AG04449 (cell line): Measurements from ENCODE around the gene WBP1.

Source experiments
- CTCF ChIA-PET: fragments of 350-600 bp; formaldehyde crosslinking; extraction: SDS; loops from one replicate; lab custom pipeline; 2021; ENCODE audit warnings: antibody characterized with exemption; lab: Yijun Ruan, JAX
- POLR2A ChIA-PET: fragments of 400-600, 350-600 bp; formaldehyde crosslinking; extraction: SDS; loops from one replicate; lab custom pipeline; 2020; ENCODE audit warnings: antibody characterized with exemption, inconsistent platforms; lab: Yijun Ruan, JAX
- DNase-seq: peaks from one replicate; pipeline ENCODE4 v3.0.0-alpha.2; 2010; ENCODE audit warnings: low read depth, low spot score
- H3K4me3 ChIP-seq: 2 replicates; pipeline ENCODE4 v1.5.1; 2011; ENCODE audit warnings: low read depth, mild to moderate bottlenecking, control low read depth, low read length
- TF ChIP-seq, protein P1 (sequence below): IDR thresholded peaks from one replicate; pipeline ENCODE4 v1.5.1; 2011; ENCODE audit warnings: mild to moderate bottlenecking, moderate library complexity, low read length, control low read depth, inconsistent platforms; ENCODE audit not compliant: insufficient read depth; ENCODE audit errors: missing control alignments

The WBP1 gene

GRCh38 chr2:74421221-74421870, 36.9 kb upstream of the WBP1 start, which contains the start of the genes C2orf81 and WDR54:
Gene C2orf81 (minus strand): TSS chr2:74421619. CDS start chr2:74421560, 59 bp downstream.
Gene WDR54 (plus strand): TSS chr2:74421730. CDS start chr2:74422154, 424 bp downstream.
- ChIA-PET POLR2A (interaction anchor here (0.7 kb wide), 1 partner anchor 13 kb away, joined by 3 read pairs; no protein-coding TSS in a partner anchor), CTCF (interaction anchor here (0.8 to 3.1 kb wide), 6 partner anchors 9 to 87 kb away, joined by 3 to 14 read pairs (median 3); partner anchors contain the start of gene WBP1)
- peak within 1 kb of the TSS; percentile 83 for H3K4me3 ChIP-seq
- TF ChIP-seq, protein P1, sequence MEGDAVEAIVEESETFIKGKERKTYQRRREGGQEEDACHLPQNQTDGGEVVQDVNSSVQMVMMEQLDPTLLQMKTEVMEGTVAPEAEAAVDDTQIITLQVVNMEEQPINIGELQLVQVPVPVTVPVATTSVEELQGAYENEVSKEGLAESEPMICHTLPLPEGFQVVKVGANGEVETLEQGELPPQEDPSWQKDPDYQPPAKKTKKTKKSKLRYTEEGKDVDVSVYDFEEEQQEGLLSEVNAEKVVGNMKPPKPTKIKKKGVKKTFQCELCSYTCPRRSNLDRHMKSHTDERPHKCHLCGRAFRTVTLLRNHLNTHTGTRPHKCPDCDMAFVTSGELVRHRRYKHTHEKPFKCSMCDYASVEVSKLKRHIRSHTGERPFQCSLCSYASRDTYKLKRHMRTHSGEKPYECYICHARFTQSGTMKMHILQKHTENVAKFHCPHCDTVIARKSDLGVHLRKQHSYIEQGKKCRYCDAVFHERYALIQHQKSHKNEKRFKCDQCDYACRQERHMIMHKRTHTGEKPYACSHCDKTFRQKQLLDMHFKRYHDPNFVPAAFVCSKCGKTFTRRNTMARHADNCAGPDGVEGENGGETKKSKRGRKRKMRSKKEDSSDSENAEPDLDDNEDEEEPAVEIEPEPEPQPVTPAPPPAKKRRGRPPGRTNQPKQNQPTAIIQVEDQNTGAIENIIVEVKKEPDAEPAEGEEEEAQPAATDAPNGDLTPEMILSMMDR: no peak
- DNase-seq: no peak

GRCh38 chr2:74423231-74424095, 34.8 kb upstream of the WBP1 start:
- no peak for DNase-seq
- ChIA-PET CTCF (interaction anchor here (1.7 kb wide), 1 partner anchor 16 kb away, joined by 7 read pairs; no protein-coding TSS in a partner anchor), POLR2A (interaction anchor here (0.6 to 1.1 kb wide), 2 partner anchors 35 to 48 kb away, joined by 3 to 4 read pairs; partner anchors contain the start of gene WBP1)
- no peak overlapping the region for H3K4me3 ChIP-seq
- TF ChIP-seq, protein P1: no peak

GRCh38 chr2:74424139-74424992, 33.9 kb upstream of the WBP1 start:
- POLR2A ChIA-PET: interaction anchor here (0.6 kb wide), 1 partner anchor 47 kb away, joined by 4 read pairs; no protein-coding TSS in a partner anchor
- H3K4me3 ChIP-seq: no peak overlapping the region
- no peak for DNase-seq
- TF ChIP-seq, protein P1: no peak
- CTCF ChIA-PET: interaction anchor here (1.7 kb wide), 1 partner anchor 15 kb away, joined by 7 read pairs; no protein-coding TSS in a partner anchor

DNA sequence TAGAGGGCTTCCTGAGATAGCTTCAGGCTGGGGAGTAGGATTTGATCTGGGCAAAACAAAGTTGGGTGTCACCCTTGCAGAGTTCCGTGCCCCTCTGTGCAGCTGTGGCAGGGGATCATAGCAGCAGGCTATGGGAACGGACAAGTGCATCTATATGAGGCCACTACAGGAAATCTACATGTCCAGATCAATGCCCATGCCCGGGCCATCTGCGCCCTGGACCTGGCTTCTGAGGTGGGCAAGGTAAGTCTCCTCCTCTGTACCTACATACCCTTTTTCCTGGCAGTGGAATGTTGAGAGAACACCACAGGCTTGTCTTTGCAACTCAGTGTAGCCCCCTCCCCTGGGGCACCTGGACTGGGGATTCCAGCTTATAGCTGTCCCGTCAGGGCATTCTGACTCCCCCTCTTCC, 33.2 kb upstream of the WBP1 start:
- POLR2A ChIA-PET: no interaction called here
- CTCF ChIA-PET: interaction anchor here (1.7 kb wide), 1 partner anchor 15 kb away, joined by 7 read pairs; no protein-coding TSS in a partner anchor
- no peak overlapping the region for H3K4me3 ChIP-seq
- TF ChIP-seq, protein P1: no peak
- no peak for DNase-seq

DNA sequence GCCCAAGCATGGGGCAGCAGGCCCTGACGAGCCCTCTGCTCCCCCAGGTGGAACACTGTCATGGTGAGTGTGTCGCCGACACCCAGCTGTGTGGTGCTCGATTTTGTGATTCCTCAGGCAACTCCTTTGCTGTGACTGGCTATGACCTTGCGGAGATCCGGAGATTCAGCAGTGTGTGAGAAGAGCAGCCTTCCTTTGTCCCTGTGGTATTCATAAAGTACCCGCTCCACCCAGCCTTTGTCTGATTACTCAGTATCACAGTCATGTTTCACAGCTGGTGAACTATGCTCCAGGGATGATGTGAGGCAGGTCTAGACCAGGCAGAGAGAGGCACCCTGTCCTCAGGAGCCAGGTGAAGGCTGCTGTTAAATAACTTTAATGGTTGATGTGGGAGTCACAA, 32.7 kb upstream of the WBP1 start:
- H3K4me3 ChIP-seq: no peak overlapping the region
- no peak for DNase-seq
- TF ChIP-seq, protein P1: no peak
- CTCF ChIA-PET: no interaction called here
- POLR2A ChIA-PET: no interaction called here
